ENCODE results near the gene KCTD10.

KCTD10 gene

GRCh38 chr12:109485201-109485600 is 8.1 kb upstream of the KCTD10 start:
- Histone ChIP-seq H4K20me1 (ENCODE audit: insufficient read depth, low read length) (no peaks in the 10 kb centered on the region), H3K4me2 (ENCODE audit: insufficient read depth, low read length) (no peak overlapping the region), H3K9ac (ENCODE audit: low read depth, low read length) (no peak overlapping the region), H3K79me2 (ENCODE audit: insufficient read depth, low read length) (peaks cover 5% of the 10 kb centered on the region; the same call in 1 of the 2 replicates), H3K36me3 (ENCODE audit: insufficient read depth, low read length) (peaks cover 71% of the 10 kb centered on the region), H3K27ac (ENCODE audit: low read length) (no peak overlapping the region), H3K27me3 (ENCODE audit: insufficient read depth, low read length, poor library complexity) (no peaks in the 10 kb centered on the region), H3K4me3 (ENCODE audit: low read depth in 1 of 2, low read length in 2 of 2) (no peak overlapping the region), H3K4me1 (ENCODE audit: insufficient read depth, low read length) (no peaks in the 10 kb centered on the region), H3K9me3 (ENCODE audit: insufficient read depth, low read length, severe bottlenecking) (no peaks in the 10 kb centered on the region), H2AFZ (ENCODE audit: low read depth, low read length) (no peak overlapping the region)
- no peak for DNase-seq
- TF ChIP-seq EZH2 (IDR thresholded peaks at IDR 0.05; ENCODE audit: borderline replicate concordance, low read depth, low read length, severe bottlenecking) (no peak), CTCF (IDR thresholded peaks at IDR 0.05; ENCODE audit: borderline replicate concordance, extremely low read depth, low read length, poor library complexity, severe bottlenecking) (no peak)
- no peak for ATAC-seq (ENCODE audit: insufficient read depth, low read depth)

- peaks cover 17% of the 10 kb centered on the region for H3K4me1 ChIP-seq (ENCODE audit: insufficient read depth, low read length)
- H3K4me3 ChIP-seq (ENCODE audit: low read depth in 1 of 2, low read length in 2 of 2): no peak overlapping the region
- no peaks in the 10 kb centered on the region for H3K9me3 ChIP-seq (ENCODE audit: insufficient read depth, low read length, severe bottlenecking)
- DNase-seq (no peak), ATAC-seq (ENCODE audit: insufficient read depth, low read depth) (no peak)
- no peaks in the 10 kb centered on the region for H4K20me1 ChIP-seq (ENCODE audit: insufficient read depth, low read length)
- no peak overlapping the region for H3K27ac ChIP-seq (ENCODE audit: low read length)
- TF ChIP-seq CTCF (IDR thresholded peaks at IDR 0.05; ENCODE audit: borderline replicate concordance, extremely low read depth, low read length, poor library complexity, severe bottlenecking): no peak
- TF ChIP-seq EZH2 (IDR thresholded peaks at IDR 0.05; ENCODE audit: borderline replicate concordance, low read depth, low read length, severe bottlenecking): no peak
- H3K79me2 ChIP-seq (ENCODE audit: insufficient read depth, low read length): peaks cover 23% of the 10 kb centered on the region
- H3K4me2 ChIP-seq (ENCODE audit: insufficient read depth, low read length): no peak overlapping the region
- peaks cover 56% of the 10 kb centered on the region for H3K36me3 ChIP-seq (ENCODE audit: insufficient read depth, low read length)
- no peak overlapping the region for H3K9ac ChIP-seq (ENCODE audit: low read depth, low read length)
- no peak overlapping the region for H2AFZ ChIP-seq (ENCODE audit: low read depth, low read length)
- H3K27me3 ChIP-seq (ENCODE audit: insufficient read depth, low read length, poor library complexity): no peaks in the 10 kb centered on the region
These were observed 6.2 kb upstream of the KCTD10 start for GRCh38 chr12:109483346-109483745.

- peaks cover 22% of the 10 kb centered on the region for H3K4me1 ChIP-seq (ENCODE audit: insufficient read depth, low read length)
- H3K27ac ChIP-seq (ENCODE audit: low read length): no peak overlapping the region
- H3K9me3 ChIP-seq (ENCODE audit: insufficient read depth, low read length, severe bottlenecking): no peaks in the 10 kb centered on the region
- TF ChIP-seq EZH2 (IDR thresholded peaks at IDR 0.05; ENCODE audit: borderline replicate concordance, low read depth, low read length, severe bottlenecking) (no peak), CTCF (IDR thresholded peaks at IDR 0.05; ENCODE audit: borderline replicate concordance, extremely low read depth, low read length, poor library complexity, severe bottlenecking) (no peak)
- ATAC-seq (ENCODE audit: insufficient read depth, low read depth): no peak
- no peak for DNase-seq
- H3K4me2 ChIP-seq (ENCODE audit: insufficient read depth, low read length): no peak overlapping the region
- no peak overlapping the region for H3K9ac ChIP-seq (ENCODE audit: low read depth, low read length)
- H2AFZ ChIP-seq (ENCODE audit: low read depth, low read length): no peak overlapping the region
- H4K20me1 ChIP-seq (ENCODE audit: insufficient read depth, low read length): no peaks in the 10 kb centered on the region
- peaks cover 28% of the 10 kb centered on the region for H3K79me2 ChIP-seq (ENCODE audit: insufficient read depth, low read length)
- peaks cover 52% of the 10 kb centered on the region for H3K36me3 ChIP-seq (ENCODE audit: insufficient read depth, low read length)
- H3K4me3 ChIP-seq (ENCODE audit: low read depth in 1 of 2, low read length in 2 of 2): no peak overlapping the region
- no peaks in the 10 kb centered on the region for H3K27me3 ChIP-seq (ENCODE audit: insufficient read depth, low read length, poor library complexity)
These were observed 5.8 kb upstream of the KCTD10 start for GRCh38 chr12:109482894-109483293.

- H3K27me3 ChIP-seq (ENCODE audit: insufficient read depth, low read length, poor library complexity): no peaks in the 10 kb centered on the region
- ATAC-seq (ENCODE audit: insufficient read depth, low read depth) (no peak), DNase-seq (no peak)
- H3K4me1 ChIP-seq (ENCODE audit: insufficient read depth, low read length): peaks cover 22% of the 10 kb centered on the region
- H3K36me3 ChIP-seq (ENCODE audit: insufficient read depth, low read length): peaks cover 51% of the 10 kb centered on the region
- no peak for TF ChIP-seq EZH2 (IDR thresholded peaks at IDR 0.05; ENCODE audit: borderline replicate concordance, low read depth, low read length, severe bottlenecking)
- no peak for TF ChIP-seq CTCF (IDR thresholded peaks at IDR 0.05; ENCODE audit: borderline replicate concordance, extremely low read depth, low read length, poor library complexity, severe bottlenecking)
- no peak overlapping the region for H3K27ac ChIP-seq (ENCODE audit: low read length)
- no peak overlapping the region for H3K9ac ChIP-seq (ENCODE audit: low read depth, low read length)
- no peak overlapping the region for H3K4me2 ChIP-seq (ENCODE audit: insufficient read depth, low read length)
- H3K9me3 ChIP-seq (ENCODE audit: insufficient read depth, low read length, severe bottlenecking): no peaks in the 10 kb centered on the region
- H3K79me2 ChIP-seq (ENCODE audit: insufficient read depth, low read length): peaks cover 32% of the 10 kb centered on the region
- no peaks in the 10 kb centered on the region for H4K20me1 ChIP-seq (ENCODE audit: insufficient read depth, low read length)
- H2AFZ ChIP-seq (ENCODE audit: low read depth, low read length): no peak overlapping the region
- H3K4me3 ChIP-seq (ENCODE audit: low read depth in 1 of 2, low read length in 2 of 2): no peak overlapping the region
These were observed 5.4 kb upstream of the KCTD10 start for GRCh38 chr12:109482491-109482890.

Measured in DND-41 (cell line).